ENCODE results near the gene PTP4A2.

DNA sequence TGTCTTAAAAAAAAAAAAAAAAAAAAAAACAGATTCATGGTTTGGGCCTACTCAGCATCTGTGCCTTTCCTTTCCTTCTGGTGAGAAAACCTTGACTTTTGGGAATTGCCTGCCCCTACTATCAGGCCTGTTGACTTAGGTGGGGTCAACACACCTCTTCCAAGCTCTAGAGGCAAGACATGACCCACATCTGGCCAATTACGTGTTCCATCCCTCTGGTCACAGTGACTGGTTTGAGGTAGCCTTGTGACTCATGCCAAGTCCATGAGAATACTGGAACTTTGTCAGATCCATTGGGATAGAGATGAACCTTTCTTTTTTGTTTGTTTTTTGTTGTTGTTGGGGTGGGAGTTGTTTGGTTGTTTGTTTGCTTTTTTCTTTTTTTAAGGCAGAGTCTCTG lies 38.2 kb upstream of the PTP4A2 start:
- TF ChIP-seq, protein P1, sequence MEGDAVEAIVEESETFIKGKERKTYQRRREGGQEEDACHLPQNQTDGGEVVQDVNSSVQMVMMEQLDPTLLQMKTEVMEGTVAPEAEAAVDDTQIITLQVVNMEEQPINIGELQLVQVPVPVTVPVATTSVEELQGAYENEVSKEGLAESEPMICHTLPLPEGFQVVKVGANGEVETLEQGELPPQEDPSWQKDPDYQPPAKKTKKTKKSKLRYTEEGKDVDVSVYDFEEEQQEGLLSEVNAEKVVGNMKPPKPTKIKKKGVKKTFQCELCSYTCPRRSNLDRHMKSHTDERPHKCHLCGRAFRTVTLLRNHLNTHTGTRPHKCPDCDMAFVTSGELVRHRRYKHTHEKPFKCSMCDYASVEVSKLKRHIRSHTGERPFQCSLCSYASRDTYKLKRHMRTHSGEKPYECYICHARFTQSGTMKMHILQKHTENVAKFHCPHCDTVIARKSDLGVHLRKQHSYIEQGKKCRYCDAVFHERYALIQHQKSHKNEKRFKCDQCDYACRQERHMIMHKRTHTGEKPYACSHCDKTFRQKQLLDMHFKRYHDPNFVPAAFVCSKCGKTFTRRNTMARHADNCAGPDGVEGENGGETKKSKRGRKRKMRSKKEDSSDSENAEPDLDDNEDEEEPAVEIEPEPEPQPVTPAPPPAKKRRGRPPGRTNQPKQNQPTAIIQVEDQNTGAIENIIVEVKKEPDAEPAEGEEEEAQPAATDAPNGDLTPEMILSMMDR (IDR thresholded peaks at IDR 0.05) = no peak
- no peak for TF ChIP-seq POLR2A (IDR thresholded peaks at IDR 0.05)

All from uterus (tissue), 2 donors.